WERI-Rb-1 (cell line): ENCODE data around the gene SYT9.
"Not testable (repeated sequence)": the region's sequence is repeated elsewhere in the genome, so short reads cannot be mapped to it uniquely, and the experiment has no call there.

Experiments
- DNase-seq: peaks from one replicate; pipeline ENCODE4 v3.0.0-alpha.2; 2020
- H3K27ac ChIP-seq: fragments of 250-450 bp; sonication (Bioruptor Pico); 2 replicates; pipeline ENCODE4 v1.5.1; 2020; ENCODE audit warnings: mild to moderate bottlenecking, moderate library complexity
- H3K27me3 ChIP-seq: fragments of 250-450 bp; sonication (Bioruptor Pico); 2 replicates; pipeline ENCODE4 v1.5.1; 2021; ENCODE audit warnings: mild to moderate bottlenecking, low read depth, moderate library complexity; ENCODE audit not compliant: insufficient read depth, severe bottlenecking
- H3K36me3 ChIP-seq: fragments of 250-450 bp; sonication (Bioruptor Pico); 2 replicates; pipeline ENCODE4 v1.5.1; 2020; ENCODE audit warnings: mild to moderate bottlenecking, moderate library complexity
- H3K4me3 ChIP-seq: 2 replicates; pipeline ENCODE4 v1.5.1; 2011; ENCODE audit warnings: low read depth, mild to moderate bottlenecking, control low read depth, low read length
- H3K9me3 ChIP-seq: fragments of 250-450 bp; sonication (Bioruptor Pico); 2 replicates; pipeline ENCODE4 v1.5.1; 2021; ENCODE audit warnings: mild to moderate bottlenecking, moderate library complexity; ENCODE audit not compliant: severe bottlenecking
- CTCF ChIP-seq: IDR thresholded peaks from 2 replicates; pipeline ENCODE4 v1.5.1; 2011; ENCODE audit warnings: low read depth, mild to moderate bottlenecking, control low read depth, inconsistent platforms, low read length

SYT9 gene

GRCh38 chr11:7321473-7322450, 70.1 kb downstream of the SYT9 start:
- TF ChIP-seq CTCF, result no peak
- no peak for DNase-seq
- H3K9me3 ChIP-seq, result no peaks in the 10 kb centered on the region
- H3K4me3 ChIP-seq, result no peak overlapping the region
- H3K36me3 ChIP-seq, result no peaks in the 10 kb centered on the region
- H3K27me3 ChIP-seq, result peaks cover 3% of the 10 kb centered on the region
- no peak overlapping the region for H3K27ac ChIP-seq

GRCh38 chr11:7332451-7332850, 80.7 kb downstream of the SYT9 start:
- no peak for DNase-seq
- Histone ChIP-seq H3K36me3 (no peaks in the 10 kb centered on the region), H3K4me3 (no peak overlapping the region), H3K27me3 (peaks cover 14% of the 10 kb centered on the region), H3K9me3 (no peaks in the 10 kb centered on the region), H3K27ac (no peak overlapping the region)
- TF ChIP-seq CTCF, result no peak

- Histone ChIP-seq H3K27me3 (peaks cover 14% of the 10 kb centered on the region), H3K36me3 (no peaks in the 10 kb centered on the region), H3K9me3 (no peaks in the 10 kb centered on the region), H3K4me3 (no peak overlapping the region), H3K27ac (no peak overlapping the region)
- no peak for DNase-seq
- no peak for TF ChIP-seq CTCF
Observed at GRCh38 chr11:7332962-7333361, 81.3 kb downstream of the SYT9 start.

- peaks cover 26% of the 10 kb centered on the region for H3K27me3 ChIP-seq
- H3K9me3 ChIP-seq, H3K36me3 ChIP-seq, H3K4me3 ChIP-seq, DNase-seq, H3K27ac ChIP-seq: not testable (repeated sequence)
Observed at GRCh38 chr11:7335442-7335841, 83.7 kb downstream of the SYT9 start.

DNA sequence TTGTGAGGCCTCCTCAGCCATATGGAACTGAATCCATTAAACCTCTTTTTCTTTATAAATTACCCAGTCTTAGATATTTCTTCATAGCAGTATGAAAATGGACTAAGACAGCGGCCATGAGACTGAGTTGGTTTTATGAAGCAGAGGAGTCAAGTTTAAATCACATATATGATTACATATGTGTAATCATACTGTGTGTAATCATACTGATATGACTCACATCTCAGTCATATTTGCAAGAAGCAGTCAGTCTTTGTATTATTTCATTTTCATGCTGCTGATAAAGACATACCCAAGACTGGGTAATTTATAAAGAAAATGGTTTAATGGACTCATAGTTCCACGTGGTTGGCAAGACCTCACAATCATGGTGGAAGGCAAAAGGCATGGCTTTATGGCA, 89.8 kb downstream of the SYT9 start:
- Histone ChIP-seq H3K4me3 (no peak overlapping the region), H3K27me3 (peaks cover 55% of the 10 kb centered on the region), H3K36me3 (no peaks in the 10 kb centered on the region), H3K27ac (no peak overlapping the region), H3K9me3 (no peaks in the 10 kb centered on the region)
- TF ChIP-seq CTCF, result no peak
- DNase-seq, result no peak

DNA sequence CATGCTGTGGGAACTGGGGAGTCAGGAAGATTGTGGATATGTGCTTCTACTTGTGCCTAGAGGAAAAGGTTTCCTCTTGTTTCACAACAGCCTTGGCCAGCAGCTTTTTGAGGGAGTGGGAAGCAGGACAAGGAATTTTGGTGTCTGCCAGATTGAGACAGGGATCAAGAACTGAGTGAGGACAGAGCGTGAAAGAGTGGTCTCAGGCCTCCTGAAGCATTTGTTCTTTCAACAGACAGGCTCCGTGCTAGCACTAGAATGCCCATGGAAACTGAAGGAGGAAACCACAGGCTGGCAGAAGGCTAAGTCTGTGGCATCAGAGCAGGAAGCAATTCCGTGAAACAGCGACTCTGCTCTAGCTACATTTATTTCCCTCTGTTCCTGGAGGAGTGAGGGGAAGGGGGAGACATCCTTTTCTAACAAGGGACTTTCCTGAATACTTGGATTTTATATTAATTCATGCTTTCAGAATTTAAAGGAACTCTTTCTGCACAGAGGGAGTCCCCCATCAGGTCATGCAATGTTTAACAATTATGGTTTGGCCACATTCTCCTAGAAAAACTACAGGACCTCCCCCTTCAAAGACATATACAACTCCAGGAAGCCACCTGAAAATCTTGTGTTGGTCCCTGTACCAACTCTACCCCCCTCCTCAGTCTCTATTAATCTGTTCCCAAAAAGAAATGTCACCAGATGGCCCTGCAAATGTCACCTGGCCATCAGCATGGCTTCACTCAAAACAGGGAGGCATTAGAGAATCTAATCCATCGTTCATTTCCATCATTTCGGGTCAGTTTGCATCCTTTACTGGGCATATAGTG, 96.1 kb downstream of the SYT9 start:
- TF ChIP-seq CTCF, result no peak
- Histone ChIP-seq H3K9me3 (no peaks in the 10 kb centered on the region), H3K36me3 (no peaks in the 10 kb centered on the region), H3K27ac (no peak overlapping the region), H3K27me3 (peaks cover 78% of the 10 kb centered on the region), H3K4me3 (no peak overlapping the region)
- DNase-seq, result no peak
